VCaP (cell line): ENCODE data around the gene PDHA1.

Experiments used
- H3K27ac ChIP-seq: fragments of 450-650 bp; 2 replicates; pipeline ENCODE4 v1.5.1; 2017
- CTCF ChIP-seq: fragments of 450-650 bp; conservative IDR thresholded peaks from 2 replicates; pipeline ENCODE4 v1.5.1; 2017; ENCODE audit warnings: mild to moderate bottlenecking, moderate library complexity

Gene PDHA1

GRCh38 chrX:19360903-19361302 lies 17.2 kb downstream of the PDHA1 start:
- TF ChIP-seq CTCF, result no peak
- no peak overlapping the region for H3K27ac ChIP-seq

- H3K27ac ChIP-seq, result no peak overlapping the region
- TF ChIP-seq CTCF, result no peak
These were observed 18.0 kb downstream of the PDHA1 start for GRCh38 chrX:19361701-19362100.

GRCh38 chrX:19368576-19368975 lies 24.8 kb downstream of the PDHA1 start:
- TF ChIP-seq CTCF, result no peak

GRCh38 chrX:19370061-19370460 lies 26.3 kb downstream of the PDHA1 start:
- no peak for TF ChIP-seq CTCF

More at GRCh38 chrX:19368576-19368975, 24.8 kb downstream of the PDHA1 start:
- no peak overlapping the region for H3K27ac ChIP-seq

GRCh38 chrX:19372170-19372546 lies 28.4 kb downstream of the PDHA1 start:
- H3K27ac ChIP-seq, result peak overlapping the region; percentile 75
- peak; percentile 84 for TF ChIP-seq CTCF

More at GRCh38 chrX:19370061-19370460, 26.3 kb downstream of the PDHA1 start:
- no peak overlapping the region for H3K27ac ChIP-seq

- peak overlapping the region; percentile 75 for H3K27ac ChIP-seq
- peak; percentile 55 for TF ChIP-seq CTCF
These were observed 29.0 kb downstream of the PDHA1 start for GRCh38 chrX:19372547-19373331.

- peak overlapping the region; percentile 75 for H3K27ac ChIP-seq
- TF ChIP-seq CTCF, result no peak
These were observed 29.7 kb downstream of the PDHA1 start for GRCh38 chrX:19373351-19373891.
